HCT116 (cell line): ENCODE data around the gene GNAS. TPM values are rescaled to one million over a fixed set of nuclear protein-coding genes. Genes with fewer than 3 reads are reported as not detected.

Experiments used
- ATAC-seq: fragments of 200-7000 bp; cut with Tn5 transposase; 2 replicates; pipeline ENCODE4 v1.9.1; 2020; ENCODE audit warnings: mild to moderate bottlenecking, moderate library complexity
- BruUV-seq: library from RNA; stranded (reverse); fragments of 400-500 nt; replicated peaks from 2 replicates; lab custom pipeline; 2021; lab: Mats Ljungman, UMichigan
- CTCF ChIA-PET: fragments of 300-600 bp; sonication (Branson Sonifier 250); formaldehyde crosslinking; loops from one replicate; lab custom pipeline; 2021; ENCODE audit warnings: antibody characterized with exemption; lab: Charles Lee
- POLR2A ChIA-PET: fragments of 300-600, 350-600 bp; sonication (Branson Sonifier 250); formaldehyde crosslinking; loops from one replicate; lab custom pipeline; 2021; ENCODE audit warnings: antibody characterized with exemption; lab: Charles Lee
- RAD21 ChIA-PET, 2 experiments: fragments of 300-600 bp; sonication (Branson Sonifier 250); formaldehyde crosslinking; loops; one replicate each; lab custom pipeline; 2023; ENCODE audit warnings: low total read pairs in 2 of 2; ENCODE audit not compliant: uncharacterized antibody in 2 of 2, unreplicated experiment in 2 of 2, low non-redundant PET in 1 of 2; lab: Charles Lee
- DNase-seq: peaks from one replicate; pipeline ENCODE4 v3.0.0-alpha.2; 2010; ENCODE audit warnings: low read depth, low spot score
- H2AFZ ChIP-seq: fragments of 200-600 bp; shearing (Covaris generic), sonication (generic); 2 replicates; pipeline ENCODE4 v1.6.1; 2017; ENCODE audit warnings: low read depth, mixed run types, mixed read lengths, antibody characterized with exemption, low read length; ENCODE audit not compliant: poor library complexity, severe bottlenecking
- H3K27ac ChIP-seq: 2 replicates; pipeline ENCODE4 v1.5.1; 2012; ENCODE audit warnings: low read depth, low read length
- H3K27me3 ChIP-seq: fragments of 200-600 bp; sonication (generic); 2 replicates; pipeline ENCODE4 v1.6.1; 2016; ENCODE audit warnings: mixed run types, low read length, mixed read lengths; ENCODE audit not compliant: insufficient read depth
- H3K36me3 ChIP-seq, 2 experiments: fragments of 200-500 bp in 1 of 2; fragments of 200-600 bp in 1 of 2; sonication (Bioruptor generic) in 1 of 2; sonication (generic) in 1 of 2; 2 replicates each; pipeline versions ENCODE4 v1.5.1 to v1.6.1; 2014 to 2016; ENCODE audit warnings: low read length in 2 of 2, inconsistent platforms in 1 of 2, mixed read lengths in 1 of 2, mixed run types in 1 of 2; ENCODE audit not compliant: insufficient read depth in 2 of 2, control insufficient read depth in 1 of 2
- H3K4me1 ChIP-seq, 2 experiments: fragments of 200-600 bp in 1 of 2; sonication (generic) in 1 of 2; 2 replicates each; pipeline versions ENCODE4 v1.5.1 to v1.6.1; 2012 to 2017; ENCODE audit warnings: low read length in 2 of 2, inconsistent platforms in 1 of 2, mild to moderate bottlenecking in 1 of 2, mixed read lengths in 1 of 2, mixed run types in 1 of 2, moderate library complexity in 1 of 2; ENCODE audit not compliant: insufficient read depth in 2 of 2, control insufficient read depth in 1 of 2
- H3K4me2 ChIP-seq: fragments of 200-600 bp; sonication (generic); 2 replicates; pipeline ENCODE4 v1.6.1; 2017; ENCODE audit warnings: mixed run types, low read length, mixed read lengths
- H3K4me3 ChIP-seq, 2 experiments: fragments of 200-600 bp in 1 of 2; sonication (generic) in 1 of 2; replicated peaks in 1 of 2; 2 replicates each; pipeline ENCODE4 v1.5.1; 2011 to 2016; ENCODE audit warnings: low read length in 2 of 2, control low read depth in 1 of 2, low read depth in 1 of 2, mild to moderate bottlenecking in 1 of 2, mixed read lengths in 1 of 2, mixed run types in 1 of 2
- H3K79me2 ChIP-seq: fragments of 200-600 bp; sonication (generic); 2 replicates; pipeline ENCODE4 v1.6.1; 2017; ENCODE audit warnings: mild to moderate bottlenecking, mixed run types, low read length, moderate library complexity, mixed read lengths; ENCODE audit not compliant: insufficient read depth
- H3K9ac ChIP-seq: fragments of 200-600 bp; sonication (generic); 2 replicates; pipeline ENCODE4 v1.6.1; 2016; ENCODE audit warnings: low read length, mixed read lengths
- H3K9me2 ChIP-seq: fragments of 200-600 bp; sonication (generic), shearing (Covaris generic); 2 replicates; pipeline ENCODE4 v1.6.1; 2017; ENCODE audit warnings: mixed run types, mild to moderate bottlenecking, moderate library complexity; ENCODE audit not compliant: insufficient read depth
- H3K9me3 ChIP-seq, 2 experiments: fragments of 200-500 bp in 1 of 2; fragments of 200-600 bp in 1 of 2; sonication (Bioruptor generic) in 1 of 2; sonication (generic) in 1 of 2; 2 replicates each; pipeline ENCODE4 v1.6.1; 2014 to 2017; ENCODE audit warnings: low read length in 2 of 2, mixed read lengths in 2 of 2, inconsistent platforms in 1 of 2, low read depth in 1 of 2, mild to moderate bottlenecking in 1 of 2, mixed run types in 1 of 2, moderate library complexity in 1 of 2; ENCODE audit not compliant: control insufficient read depth in 1 of 2, insufficient read depth in 1 of 2
- H4K20me1 ChIP-seq: fragments of 200-600 bp; sonication (generic), shearing (Covaris generic); 2 replicates; pipeline ENCODE4 v1.6.1; 2017; ENCODE audit warnings: mixed run types, mild to moderate bottlenecking, moderate library complexity; ENCODE audit not compliant: insufficient read depth
- FOSL1 ChIP-seq: IDR thresholded peaks from 2 replicates; pipeline ENCODE4 v1.6.1; 2012; ENCODE audit warnings: low read depth
- POLR2A ChIP-seq: IDR thresholded peaks from 2 replicates; pipeline ENCODE4 v1.7.0; 2011; ENCODE audit warnings: borderline replicate concordance; ENCODE audit not compliant: insufficient read depth, insufficient read length; ENCODE audit errors: extremely low read depth
- RAD21 ChIP-seq: IDR thresholded peaks from 2 replicates; pipeline ENCODE4 v1.6.1; 2012; ENCODE audit warnings: low read depth, mild to moderate bottlenecking
- SIN3A ChIP-seq: IDR thresholded peaks from 2 replicates; pipeline ENCODE4 v1.6.1; 2012; ENCODE audit warnings: low read depth
- SRF ChIP-seq: IDR thresholded peaks from 2 replicates; pipeline ENCODE4 v1.6.1; 2012; ENCODE audit warnings: low read depth
- YY1 ChIP-seq: IDR thresholded peaks from 2 replicates; pipeline ENCODE4 v1.6.1; 2011; ENCODE audit warnings: low read length, low read depth, moderate library complexity, mild to moderate bottlenecking; ENCODE audit not compliant: insufficient replicate concordance; ENCODE audit errors: extremely low read depth
- ZFX ChIP-seq: fragments of 450-650 bp; IDR thresholded peaks from 2 replicates; pipeline ENCODE4 v1.6.1; 2017
- intact Hi-C: fragments of 100-400 bp; cut with micrococcal nuclease; formaldehyde crosslinking; loops from 2 replicates; pipeline ENCODE4 v1.10.0; 2022
- total RNA-seq: library from RNA; stranded (reverse); gene quantifications from one replicate; pipeline ENCODE4 v1.2.1, GENCODE V29; 2021; ENCODE audit not compliant: unreplicated experiment
- TF ChIP-seq, protein P1 (sequence below), 3 experiments: fragments of 200-600 bp in 1 of 3; sonication (generic) in 1 of 3; IDR thresholded peaks in 2 of 3; conservative IDR thresholded peaks in 1 of 3; 2 replicates each; pipeline ENCODE4 v1.5.1; 2012 to 2017; ENCODE audit warnings: low read depth in 2 of 3, low read length in 2 of 3, antibody characterized with exemption in 1 of 3, borderline replicate concordance in 1 of 3, control low read depth in 1 of 3, mild to moderate bottlenecking in 1 of 3, mixed read lengths in 1 of 3, mixed run types in 1 of 3, moderate library complexity in 1 of 3; ENCODE audit not compliant: insufficient read depth in 1 of 3

GNAS gene
- total RNA-seq, 1 experiment from 2014 or later: 699 TPM

DNA sequence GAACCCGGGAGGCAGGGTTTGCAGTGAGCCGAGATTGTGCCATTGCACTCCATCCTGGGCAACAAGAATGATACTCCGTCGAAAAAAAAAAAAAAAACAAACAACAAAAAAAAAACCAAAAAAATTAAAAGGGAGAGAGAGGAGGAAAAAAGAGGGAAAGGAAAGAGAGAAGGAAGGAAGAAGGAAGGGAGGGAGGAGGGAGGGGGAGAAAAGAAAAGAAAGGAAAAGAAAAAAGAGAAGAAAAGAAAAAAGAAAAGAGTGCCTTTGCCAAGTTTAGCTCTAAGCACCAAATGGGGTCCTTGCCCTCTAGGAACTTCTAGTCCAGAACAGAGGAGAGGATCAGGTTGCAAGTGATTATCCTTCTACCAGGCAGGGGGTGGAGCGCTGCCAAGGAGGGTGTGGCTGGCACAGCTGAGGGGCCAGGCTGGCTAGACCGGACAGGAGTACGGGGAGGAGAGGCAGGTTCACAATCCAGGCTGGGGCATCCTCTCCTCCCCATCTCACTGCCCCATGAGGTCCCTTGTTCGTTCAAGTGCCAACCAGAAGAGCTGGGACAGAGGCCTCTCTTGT lies 19.1 kb downstream of the GNAS start:
- no TSS peak for BruUV-seq
- Histone ChIP-seq H3K4me3 (no peak overlapping the region), H3K9me3 (no peaks in the 10 kb centered on the region), H3K4me2 (no peak overlapping the region), H4K20me1 (no peaks in the 10 kb centered on the region), H3K9ac (no peak overlapping the region), H3K79me2 (no peaks in the 10 kb centered on the region), H3K9me2 (no peaks in the 10 kb centered on the region), H3K27me3 (no peaks in the 10 kb centered on the region), H2AFZ (no peak overlapping the region), H3K36me3 (no peaks in the 10 kb centered on the region), H3K27ac (no peak overlapping the region), H3K4me1 (no peaks in the 10 kb centered on the region)
- ChIA-PET RAD21 (interaction anchor here in 1 of 2 experiments (0.7 kb wide), 1 partner anchor 161 kb away, joined by 4 read pairs; no protein-coding TSS in a partner anchor), POLR2A (interaction anchor here (0.6 to 0.7 kb wide), 2 partner anchors 49 to 351 kb away, joined by 3 read pairs; no protein-coding TSS in a partner anchor), CTCF (interaction anchor here (0.7 to 1.9 kb wide), 4 partner anchors 161 to 584 kb away, joined by 3 to 8 read pairs (median 3); partner anchors contain the start of gene ATP5F1E)
- DNase-seq (no peak), ATAC-seq (no peak)
- TF ChIP-seq YY1: no peak
- TF ChIP-seq FOSL1: no peak
- no peak for TF ChIP-seq POLR2A
- no peak for TF ChIP-seq RAD21
- no peak for TF ChIP-seq ZFX
- TF ChIP-seq SIN3A: no peak
- no peak for TF ChIP-seq SRF
- TF ChIP-seq, protein P1, sequence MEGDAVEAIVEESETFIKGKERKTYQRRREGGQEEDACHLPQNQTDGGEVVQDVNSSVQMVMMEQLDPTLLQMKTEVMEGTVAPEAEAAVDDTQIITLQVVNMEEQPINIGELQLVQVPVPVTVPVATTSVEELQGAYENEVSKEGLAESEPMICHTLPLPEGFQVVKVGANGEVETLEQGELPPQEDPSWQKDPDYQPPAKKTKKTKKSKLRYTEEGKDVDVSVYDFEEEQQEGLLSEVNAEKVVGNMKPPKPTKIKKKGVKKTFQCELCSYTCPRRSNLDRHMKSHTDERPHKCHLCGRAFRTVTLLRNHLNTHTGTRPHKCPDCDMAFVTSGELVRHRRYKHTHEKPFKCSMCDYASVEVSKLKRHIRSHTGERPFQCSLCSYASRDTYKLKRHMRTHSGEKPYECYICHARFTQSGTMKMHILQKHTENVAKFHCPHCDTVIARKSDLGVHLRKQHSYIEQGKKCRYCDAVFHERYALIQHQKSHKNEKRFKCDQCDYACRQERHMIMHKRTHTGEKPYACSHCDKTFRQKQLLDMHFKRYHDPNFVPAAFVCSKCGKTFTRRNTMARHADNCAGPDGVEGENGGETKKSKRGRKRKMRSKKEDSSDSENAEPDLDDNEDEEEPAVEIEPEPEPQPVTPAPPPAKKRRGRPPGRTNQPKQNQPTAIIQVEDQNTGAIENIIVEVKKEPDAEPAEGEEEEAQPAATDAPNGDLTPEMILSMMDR (IDR thresholded peaks at IDR 0.05 in 2 of 3, conservative IDR thresholded peaks at IDR 0.05 in 1 of 3; ENCODE audit: borderline replicate concordance in 1 of 3, insufficient read depth in 1 of 3, low read depth in 2 of 3, low read length in 2 of 3): no peak
- intact Hi-C loops: loop anchor here (2.0 kb wide), 1 partner anchor 351 kb away; no protein-coding TSS in a partner anchor
